T-helper 22 cell (primary cell): Measurements from ENCODE around the gene CEBPZ.
"Not testable (repeated sequence)": the region's sequence is repeated elsewhere in the genome, so short reads cannot be mapped to it uniquely, and the experiment has no call there.

ENCODE experiments used
- DNase-seq: peaks from one replicate; pipeline ENCODE4 v3.0.0-alpha.2; 2020; ENCODE audit warnings: low read depth

CEBPZ gene

DNA sequence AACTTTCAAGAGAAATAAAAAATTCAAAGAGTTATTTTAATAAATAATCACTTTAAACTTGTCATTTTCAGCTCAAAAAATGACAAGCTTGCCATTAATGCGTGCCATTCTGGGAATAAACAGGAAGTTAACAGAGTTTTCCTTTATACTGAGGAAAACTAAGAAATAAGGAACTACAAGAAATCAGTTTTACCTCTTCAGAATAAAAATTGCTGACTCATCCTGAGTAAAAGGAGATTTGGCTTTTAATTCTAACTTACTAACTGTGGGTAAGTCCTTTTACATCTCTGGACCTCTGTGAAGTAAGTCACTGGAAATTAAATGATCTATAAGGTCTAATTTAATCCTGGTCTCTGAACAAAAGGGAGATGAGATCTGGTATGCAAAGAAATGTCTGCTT is 16.1 kb downstream of the CEBPZ start:
- DNase-seq: no peak

DNA sequence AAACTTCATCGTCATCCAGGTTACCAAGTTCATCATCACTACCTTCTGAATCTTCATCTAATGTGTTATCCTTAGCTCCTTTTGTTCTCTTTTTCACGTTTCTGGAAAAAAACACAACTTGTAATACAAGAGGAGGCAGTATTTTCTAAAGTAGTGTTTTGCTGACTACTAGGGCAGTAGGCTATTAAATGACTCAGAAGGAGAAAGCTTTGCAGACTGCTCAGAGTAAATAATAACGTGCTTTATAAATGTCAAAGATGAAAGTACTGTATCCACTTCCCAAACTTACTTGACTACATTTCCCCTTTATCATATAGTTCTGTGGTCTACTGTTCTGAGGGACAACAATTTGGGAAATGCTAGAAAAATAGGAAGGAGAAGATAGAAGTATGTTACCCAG is 19.5 kb downstream of the CEBPZ start:
- no peak for DNase-seq

DNA sequence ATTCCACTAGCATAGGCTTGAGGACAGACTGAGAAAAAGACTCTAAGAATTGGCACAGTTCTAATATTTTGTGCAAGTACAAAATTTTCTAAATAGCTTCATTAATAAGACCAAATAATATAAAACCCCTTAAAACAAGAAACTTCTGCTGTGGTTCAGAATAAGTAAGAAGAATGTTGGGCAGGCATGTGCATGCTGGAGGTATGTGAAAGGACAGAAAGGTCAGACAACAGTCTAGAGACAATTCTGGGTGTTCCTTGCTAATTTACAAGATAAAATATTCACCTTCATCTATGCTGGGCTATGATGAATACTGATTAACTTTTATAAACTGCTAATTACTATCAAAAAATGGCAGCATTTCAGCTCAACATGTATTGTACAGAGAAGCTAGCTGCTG is 20.2 kb downstream of the CEBPZ start:
- no peak for DNase-seq

DNA sequence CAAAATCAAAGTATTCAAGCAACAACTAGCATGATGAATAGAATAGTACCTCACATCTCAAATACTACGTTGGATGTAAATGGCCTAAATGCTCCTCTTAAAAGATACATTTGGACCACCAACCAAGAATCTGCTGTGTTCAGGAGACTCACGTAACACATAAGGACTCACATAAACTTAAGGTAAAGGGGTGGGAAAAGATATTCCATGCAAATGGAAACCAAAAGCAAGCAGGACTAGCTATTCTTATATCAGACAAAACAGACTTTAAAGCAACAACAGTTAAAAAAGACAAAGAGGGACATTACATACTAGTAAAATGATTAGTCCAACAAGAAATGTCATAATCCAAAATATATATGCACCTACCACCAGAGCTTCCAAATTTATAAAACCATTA is 24.6 kb downstream of the CEBPZ start:
- DNase-seq: not testable (repeated sequence)

DNA sequence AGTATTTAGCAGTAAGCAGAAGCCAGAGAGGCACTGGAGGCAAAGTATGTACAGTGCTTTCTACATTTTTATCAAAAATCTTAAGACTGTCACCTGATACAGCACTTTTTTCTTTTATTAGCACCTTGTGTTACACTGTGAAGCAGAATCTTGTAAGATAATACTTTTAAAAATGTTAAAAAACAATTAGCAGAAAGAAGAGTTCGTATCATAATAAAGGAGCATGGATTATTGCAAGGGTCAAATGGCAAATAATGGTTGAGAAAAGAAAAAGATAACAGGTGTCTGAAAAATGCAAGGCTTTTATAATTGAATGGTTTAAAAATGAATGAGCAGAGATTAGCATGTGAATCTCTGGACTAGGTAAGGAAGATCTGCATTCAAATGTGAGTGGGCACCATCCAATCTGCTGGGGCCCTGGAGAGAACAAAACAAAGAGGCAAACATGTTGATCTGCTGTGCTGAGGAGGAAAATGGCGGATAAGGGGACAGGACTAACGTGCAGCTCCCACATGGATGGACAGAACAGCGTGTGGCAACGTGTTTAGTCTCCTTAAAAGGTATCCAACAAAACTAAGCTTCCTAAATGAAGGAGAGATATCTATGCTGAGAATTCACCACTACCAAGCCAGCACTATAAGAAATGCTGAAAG is 25.6 kb downstream of the CEBPZ start:
- no peak for DNase-seq

DNA sequence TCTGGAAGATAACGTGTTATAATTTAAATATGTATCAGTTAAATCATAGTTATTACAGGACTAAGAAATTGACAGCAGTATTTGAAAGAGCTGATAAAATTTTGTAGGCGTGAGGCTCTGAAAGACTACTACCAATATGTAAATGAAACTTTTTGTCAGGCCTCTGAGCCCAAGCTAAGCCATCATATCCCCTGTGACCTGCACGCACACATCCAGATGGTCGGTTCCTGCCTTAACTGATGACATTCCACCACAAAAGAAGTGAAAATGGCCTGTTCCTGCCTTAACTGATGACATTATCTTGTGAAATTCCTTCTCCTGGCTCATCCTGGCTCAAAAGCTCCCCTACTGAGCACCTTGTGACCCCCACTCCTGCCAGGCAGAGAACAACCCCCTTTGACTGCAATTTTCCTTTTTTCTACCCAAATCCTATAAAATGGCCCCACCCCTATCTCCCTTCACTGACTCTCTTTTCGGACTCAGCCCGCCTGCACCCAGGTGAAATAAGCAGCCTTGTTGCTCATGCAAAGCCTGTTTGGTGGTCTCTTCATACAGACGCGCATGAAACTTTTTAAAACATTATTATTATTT is 26.2 kb downstream of the CEBPZ start:
- not testable (repeated sequence) for DNase-seq

DNA sequence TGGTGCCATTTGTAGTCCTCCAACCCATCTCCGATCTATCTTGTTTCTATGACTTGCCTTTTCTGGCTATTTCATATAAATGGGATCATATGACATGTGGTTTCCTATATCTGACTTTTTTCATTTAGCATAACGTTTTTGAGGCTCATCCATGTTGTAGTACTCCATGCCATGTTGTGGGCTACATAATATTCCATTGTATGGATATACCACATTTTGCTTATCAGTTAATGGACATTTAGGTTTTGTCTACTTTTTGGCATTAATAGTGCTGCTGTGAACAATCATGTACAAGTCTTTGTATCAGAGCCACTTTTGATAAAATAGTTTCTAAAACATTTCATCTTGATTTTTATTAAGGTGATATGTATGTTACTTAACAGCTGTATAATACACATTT is 27.7 kb downstream of the CEBPZ start:
- DNase-seq: no peak

DNA sequence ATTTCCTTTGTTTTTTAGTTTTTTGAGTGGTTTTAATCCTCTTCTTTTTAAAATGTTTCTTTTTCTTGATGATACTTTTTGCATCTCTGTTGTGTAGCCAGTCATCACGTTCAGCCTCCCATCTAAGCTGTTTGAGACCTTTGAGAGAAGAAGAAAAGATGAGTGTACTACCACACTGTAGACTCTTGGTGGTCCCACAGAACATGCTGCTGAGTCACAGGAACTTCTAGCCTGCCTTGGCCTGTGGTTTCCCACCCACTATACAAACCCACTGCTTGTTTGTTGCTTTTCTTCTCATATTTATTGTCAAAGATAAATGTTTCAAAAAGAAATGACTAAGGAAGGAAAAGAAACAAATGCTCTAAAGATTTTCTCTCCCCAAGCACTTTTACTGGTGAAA is 29.6 kb downstream of the CEBPZ start:
- DNase-seq: no peak

DNA sequence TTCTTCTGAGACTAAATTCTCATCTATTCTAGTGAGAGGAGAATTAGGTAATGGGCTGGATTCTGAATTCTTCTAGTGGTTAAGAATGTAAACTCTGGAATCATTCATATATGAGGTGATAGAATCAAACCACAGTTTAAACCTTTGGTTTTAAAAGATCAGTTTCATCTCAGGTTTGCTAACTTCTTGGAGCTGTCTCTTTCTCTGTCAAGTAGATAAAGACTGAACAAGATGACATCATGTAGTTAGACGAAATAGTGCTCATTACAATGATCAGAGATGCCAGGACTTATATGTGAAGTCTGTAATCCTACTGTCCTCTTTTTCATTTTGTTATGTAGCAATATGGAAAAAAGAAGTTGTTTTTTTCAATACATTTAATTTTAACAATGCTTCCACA is 30.2 kb downstream of the CEBPZ start:
- DNase-seq: no peak

DNA sequence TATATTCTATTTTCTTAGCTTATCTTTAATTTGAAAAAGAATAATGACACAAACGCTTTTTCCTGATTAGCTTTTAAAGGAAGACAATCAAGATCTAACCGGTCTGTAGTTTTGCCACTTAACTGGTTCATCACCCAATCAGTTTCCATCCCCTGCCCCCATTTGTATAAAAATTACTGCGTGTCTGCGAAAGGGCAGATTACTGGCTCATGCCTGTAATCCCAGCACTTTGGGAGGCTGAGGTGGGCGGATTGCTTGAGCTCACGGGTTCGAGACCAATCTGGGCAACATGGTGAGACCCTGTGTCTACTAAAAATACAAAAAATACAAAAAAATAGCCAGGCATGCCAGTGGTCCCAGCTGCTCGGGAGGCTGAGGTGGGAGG is 32.7 kb downstream of the CEBPZ start:
- DNase-seq: no peak

DNA sequence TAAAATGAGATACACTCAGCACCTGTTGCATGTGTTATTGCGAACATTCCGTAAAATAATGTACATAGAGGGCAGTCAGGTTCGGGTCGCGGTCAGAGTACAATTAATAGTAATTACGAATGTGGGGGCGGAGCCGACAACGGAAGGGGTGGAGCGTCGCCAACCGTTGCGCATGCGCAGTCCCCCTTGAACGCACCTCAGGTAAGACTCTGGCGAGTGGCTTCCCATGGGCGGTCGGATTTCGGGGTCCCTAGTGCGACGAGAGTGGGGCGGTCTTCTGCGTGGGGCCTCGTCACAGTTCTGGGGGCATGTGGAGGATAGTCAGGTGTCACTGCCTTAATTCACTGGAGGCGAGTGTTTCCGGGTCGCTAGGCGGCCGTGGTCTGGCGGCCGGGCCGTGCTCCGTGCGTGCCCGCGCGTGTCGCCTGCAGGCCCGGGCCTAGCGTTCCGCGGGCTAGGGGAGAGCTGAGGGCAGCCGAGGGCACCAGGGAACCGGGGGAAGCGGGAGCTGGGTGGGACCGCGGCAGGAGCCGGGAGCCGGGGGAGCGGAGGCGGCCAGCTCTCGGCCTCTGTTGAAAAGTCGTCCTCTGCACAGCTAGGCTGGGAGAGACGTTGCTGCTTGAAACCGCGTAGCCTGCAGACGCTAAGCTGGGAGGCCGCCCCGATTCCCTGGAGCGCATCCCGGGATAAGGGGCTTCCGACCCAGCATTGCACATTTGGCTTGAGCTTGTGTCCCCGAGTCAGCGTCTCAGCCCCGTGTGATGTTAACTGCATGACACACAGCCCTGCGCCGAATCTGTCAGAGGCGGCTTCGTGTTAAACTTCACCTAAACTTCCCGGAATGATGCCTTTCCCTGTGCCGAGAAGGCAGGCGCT is 34.8 kb downstream of the CEBPZ start, which contains the start of gene CEBPZOS:
Gene CEBPZOS, plus strand, starts transcription at position 177 of the 876 bp plus-strand sequence. CDS start 3,209 bp downstream, outside the sequence.
- DNase-seq: peak; percentile 82

DNA sequence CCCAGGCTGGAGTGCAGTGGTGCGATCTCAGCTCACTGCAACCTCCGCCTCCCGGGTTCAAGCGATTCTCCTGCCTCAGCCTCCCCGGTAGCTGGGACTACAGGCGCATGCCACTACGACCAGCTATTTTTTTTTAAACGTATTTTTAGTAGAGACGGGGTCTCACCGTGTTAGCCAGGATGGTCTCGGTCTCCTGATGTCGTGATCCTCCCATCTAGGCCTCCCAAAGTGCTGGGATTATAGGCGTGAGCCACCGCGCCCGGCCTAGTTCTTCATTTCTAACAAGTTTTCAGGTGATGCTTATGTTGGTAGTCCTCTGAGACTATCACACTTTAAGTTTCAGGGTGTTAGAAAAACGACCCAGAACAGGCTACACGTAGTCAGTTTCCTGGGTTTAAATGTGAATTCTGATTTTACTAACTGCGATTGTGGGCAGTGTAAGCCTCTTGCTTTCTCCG is 35.5 kb downstream of the CEBPZ start:
- not testable (repeated sequence) for DNase-seq

DNA sequence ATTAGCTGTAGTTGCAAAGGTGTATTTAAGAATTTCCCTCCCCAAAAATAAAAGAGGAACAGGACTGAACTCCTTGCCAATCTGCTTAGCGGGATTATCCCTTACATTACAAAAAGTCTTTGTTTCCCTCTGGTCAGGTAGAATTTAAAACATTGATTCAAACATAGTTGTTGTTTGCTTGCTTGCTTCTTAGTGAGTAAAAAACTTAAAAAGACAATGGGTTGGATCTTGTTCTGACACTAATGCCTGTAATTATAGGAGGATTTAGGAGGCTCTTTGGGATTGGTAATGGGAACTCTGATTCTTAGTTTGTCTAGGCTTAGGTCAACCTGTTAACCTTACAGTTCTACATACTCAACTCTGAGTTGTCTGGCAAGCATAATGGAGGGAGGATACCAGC is 38.8 kb downstream of the CEBPZ start:
- DNase-seq: no peak

DNA sequence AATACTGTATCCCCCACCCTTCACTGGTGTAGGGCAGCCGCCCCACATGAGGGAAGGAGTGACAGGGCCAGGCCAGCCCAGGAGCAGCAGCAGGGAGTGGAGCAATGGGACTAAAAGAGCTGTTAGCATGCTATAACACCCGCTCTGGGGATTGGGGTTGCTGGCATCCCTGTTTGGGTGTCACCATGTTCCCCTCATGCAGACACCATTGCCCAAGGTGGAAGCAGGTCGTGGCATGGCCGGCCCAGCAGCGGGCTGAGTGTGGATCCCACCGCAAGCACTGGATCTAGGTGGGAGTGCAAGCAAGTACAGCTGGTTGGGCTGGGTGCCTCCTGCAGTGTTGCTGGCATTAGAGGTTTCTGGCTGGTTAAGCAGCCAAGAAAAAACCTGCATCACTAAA is 39.6 kb downstream of the CEBPZ start:
- DNase-seq: no peak

DNA sequence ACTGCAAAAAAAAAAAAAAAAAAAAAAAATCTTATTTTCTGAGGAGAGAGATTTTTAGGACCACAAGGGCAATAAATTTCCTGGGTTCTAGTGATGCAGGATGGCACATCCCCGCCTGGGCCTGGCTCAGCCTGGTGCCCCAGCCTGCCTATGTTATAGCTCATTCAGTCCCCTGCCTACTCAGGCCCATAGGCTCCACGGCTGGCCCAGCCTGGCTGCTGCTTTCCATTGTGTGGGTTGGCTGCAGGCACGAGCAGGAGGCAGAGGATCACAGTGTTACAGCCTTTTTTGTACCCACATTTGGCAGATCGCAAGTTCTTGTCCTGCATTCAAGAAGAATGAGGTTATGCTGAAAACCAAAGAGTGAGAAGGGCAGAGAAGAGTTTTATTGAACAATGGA is 40.1 kb downstream of the CEBPZ start:
- no peak for DNase-seq

DNA sequence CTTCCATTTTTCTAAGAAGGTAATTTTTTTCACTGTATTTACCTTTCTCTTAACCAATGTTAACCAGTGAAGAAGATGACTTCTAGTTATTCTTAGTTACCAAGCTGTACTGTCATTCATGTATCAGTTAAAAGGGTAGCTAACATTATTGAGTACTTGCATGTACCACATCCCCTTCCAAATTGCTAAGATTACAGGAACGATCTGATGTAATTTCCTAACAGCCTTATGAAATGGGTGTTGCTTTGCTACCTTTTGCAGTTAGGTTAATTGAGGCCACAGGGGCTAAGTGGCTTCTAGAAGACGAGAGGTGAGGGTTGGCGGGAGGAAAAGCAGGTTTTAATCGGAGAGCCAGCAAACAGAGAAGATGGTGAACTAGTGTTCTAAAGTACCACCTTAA is 41.1 kb downstream of the CEBPZ start:
- no peak for DNase-seq

DNA sequence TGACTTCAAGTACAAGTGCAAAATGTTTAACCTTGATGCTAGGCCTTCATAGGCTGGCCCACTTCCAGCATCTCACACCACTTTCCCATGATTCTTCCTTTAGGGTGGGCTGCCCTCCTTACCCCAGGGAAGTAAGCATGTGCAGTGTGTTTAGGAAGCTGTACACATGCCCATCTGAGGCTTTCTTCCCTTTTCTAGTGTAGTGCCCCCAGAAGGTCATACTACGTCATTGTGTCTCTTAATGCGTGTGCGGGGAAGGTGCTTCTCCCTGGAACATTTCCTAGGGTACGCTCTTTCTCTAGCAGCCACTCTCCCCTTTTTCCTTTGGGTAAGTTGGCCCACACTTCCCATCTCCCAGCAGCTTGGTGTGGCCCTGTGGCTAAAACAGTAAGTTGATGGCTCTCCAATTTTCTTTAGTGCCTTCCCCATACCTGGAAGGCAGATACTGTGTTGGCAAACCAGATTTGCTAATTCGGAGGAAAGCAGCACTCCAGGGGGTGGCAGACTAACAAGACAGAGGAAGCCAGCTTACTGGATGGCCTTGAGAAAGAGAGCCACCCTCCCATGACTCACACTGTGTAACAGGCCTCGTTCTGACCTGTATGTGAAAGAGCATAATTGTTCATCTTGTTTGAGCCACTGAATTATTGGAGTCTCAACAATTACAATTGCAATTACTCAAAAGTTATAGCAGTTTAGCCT is 41.8 kb downstream of the CEBPZ start:
- DNase-seq: no peak

DNA sequence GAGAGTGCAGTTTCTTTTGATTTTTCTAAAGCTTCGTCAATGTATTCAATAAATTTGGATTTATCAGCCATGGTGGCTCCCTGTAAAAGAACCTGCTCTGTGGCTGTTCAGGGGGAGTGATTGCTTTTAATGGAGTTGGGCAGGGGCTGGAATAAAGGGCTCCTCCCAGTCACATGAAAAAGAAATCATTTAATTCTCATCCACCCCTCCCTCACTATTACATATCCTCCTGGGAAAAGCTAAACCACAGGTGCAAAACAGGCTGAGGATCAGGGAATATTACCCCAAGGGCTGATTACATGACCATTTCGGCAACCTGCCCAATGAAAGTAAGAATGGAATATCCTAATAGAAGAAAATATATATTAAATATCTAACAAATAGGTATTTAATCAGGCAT is 42.8 kb downstream of the CEBPZ start, which contains the start of gene SULT6B1:
Gene SULT6B1, minus strand, starts transcription at position 101 of the 400 bp plus-strand sequence. Its CDS starts 30 bp downstream, at position 71.
- DNase-seq: no peak

DNA sequence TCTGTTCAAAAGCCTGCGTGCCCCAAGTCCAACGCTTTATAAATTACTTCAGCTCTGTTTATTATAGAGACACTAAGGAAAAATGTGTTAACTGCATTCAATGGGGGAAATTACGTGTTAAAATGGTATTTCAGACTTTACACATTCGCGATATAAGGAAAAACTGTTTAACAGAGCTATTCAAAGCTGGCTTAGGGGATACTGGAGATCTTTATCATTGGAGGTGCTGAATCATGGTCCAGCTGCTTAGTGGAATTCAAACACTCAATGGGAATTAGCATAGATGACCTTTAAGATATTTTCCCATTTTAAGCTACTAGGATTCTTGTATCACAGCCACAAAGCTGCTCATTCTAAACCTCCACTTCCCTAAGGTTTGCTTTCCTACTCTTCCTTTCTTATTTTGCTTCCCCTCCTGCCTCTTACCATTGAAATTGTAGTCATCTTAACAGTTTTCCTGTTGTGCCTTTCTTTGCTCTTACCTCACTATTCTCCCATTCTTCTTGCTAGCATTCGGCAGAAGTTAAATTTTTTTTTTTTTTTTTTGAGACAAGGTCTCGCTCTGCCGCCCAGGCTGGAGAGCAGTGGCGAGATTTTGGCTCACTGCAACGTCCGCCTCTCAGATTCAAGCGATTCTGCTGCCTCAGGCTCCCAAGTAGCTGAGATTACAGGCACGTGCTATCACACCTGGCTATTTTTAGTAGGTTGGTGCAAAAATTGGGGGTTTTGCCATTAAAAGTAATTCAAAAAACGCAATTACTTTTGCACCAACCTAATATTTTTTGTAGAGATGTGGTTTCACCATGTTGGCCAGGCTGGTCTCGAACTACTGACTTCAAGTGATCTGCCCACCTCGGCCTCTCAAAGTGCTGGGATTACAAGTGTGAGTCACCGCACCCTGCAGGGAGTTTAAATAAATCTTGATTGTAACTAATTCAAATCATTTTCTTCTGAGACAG is 49.4 kb downstream of the CEBPZ start:
- no peak for DNase-seq

DNA sequence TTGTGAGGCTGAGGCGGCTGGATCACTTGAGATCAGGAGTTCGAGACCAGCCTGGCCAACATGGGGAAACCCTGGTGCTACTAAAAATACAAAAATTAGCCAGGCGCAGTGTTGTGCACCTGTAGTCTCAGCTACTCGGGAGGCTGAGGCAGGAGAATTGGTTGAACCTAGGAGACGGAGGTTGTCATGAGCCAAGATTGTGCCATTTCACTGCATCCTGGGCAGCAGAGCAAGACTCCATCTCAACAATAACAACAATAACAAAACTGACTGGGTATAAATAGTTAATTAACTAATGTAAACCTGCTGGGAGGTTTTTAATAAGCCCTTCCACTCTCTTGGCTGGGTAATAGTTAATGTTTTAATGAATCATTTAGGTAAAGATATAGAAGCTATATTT is 50.8 kb downstream of the CEBPZ start:
- DNase-seq: no peak

DNA sequence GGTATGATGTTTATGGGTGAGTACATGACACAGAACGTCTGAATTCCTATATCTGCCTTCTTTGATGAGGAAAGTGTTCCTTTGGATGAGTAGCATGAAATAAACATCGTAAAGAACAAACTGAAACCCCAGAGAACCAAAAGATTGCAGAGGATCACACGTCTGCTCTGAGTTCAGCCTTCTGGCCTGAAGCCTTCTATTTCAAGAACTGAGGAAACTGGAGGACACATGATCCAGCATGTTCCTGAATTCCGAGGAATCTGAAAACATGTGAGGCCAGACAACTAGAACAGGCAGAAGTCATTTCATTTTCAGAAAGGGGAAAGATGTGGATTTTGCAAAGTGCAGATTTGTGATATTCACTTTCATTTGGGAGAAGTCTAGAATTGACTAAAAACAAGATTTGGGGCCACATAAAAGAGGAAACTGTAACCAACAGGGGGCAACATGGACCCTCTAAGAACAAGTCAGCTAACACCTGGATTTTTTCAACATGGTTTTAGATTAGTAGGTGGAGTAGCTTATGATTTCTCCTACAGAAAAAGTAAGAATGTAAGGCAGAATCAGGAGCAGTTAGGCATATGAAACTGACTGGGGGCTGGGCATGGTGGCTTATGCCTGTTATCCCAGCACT is 51.3 kb downstream of the CEBPZ start:
- no peak for DNase-seq
